ENCODE measurements around the gene ZNF423. TPM values are rescaled to one million over a fixed set of nuclear protein-coding genes. Genes with fewer than 3 reads are reported as not detected.

ZNF423 gene
- polyA plus RNA-seq, 1 of the 3 experiments (the other 2 are of a cell fraction): 1.2 TPM

GRCh38 chr16:49653173-49653570 is 202.7 kb downstream of the ZNF423 start (continued):
- TF ChIP-seq REST (IDR thresholded peaks at IDR 0.05; ENCODE audit: low read depth, low read length): no peak
- no peak for TF ChIP-seq SMC3 (IDR thresholded peaks at IDR 0.05; ENCODE audit: low read depth, low read length)
- no peak for TF ChIP-seq RCOR1 (IDR thresholded peaks at IDR 0.05; ENCODE audit: low read length)
- no peak for TF ChIP-seq FOXJ3 (CRISPR knock-in tag; IDR thresholded peaks at IDR 0.05)

- CTCF ChIA-PET: interaction anchor here (0.8 to 4.1 kb wide), 14 partner anchors 8 to 269 kb away, joined by 3 to 19 read pairs (median 4); no protein-coding TSS in a partner anchor
- Histone ChIP-seq H3K9me3 (no peaks in the 10 kb centered on the region), H3K27me3 (ENCODE audit: insufficient read depth) (no peaks in the 10 kb centered on the region), H2AFZ (ENCODE audit: low read depth) (peak overlapping the region; percentile 82), H3K9me2 (no peaks in the 10 kb centered on the region), H3K79me2 (ENCODE audit: insufficient read depth) (no peaks in the 10 kb centered on the region), H4K20me1 (ENCODE audit: insufficient read depth) (no peaks in the 10 kb centered on the region), H3K36me3 (replicated peaks in 1 of 2; ENCODE audit: control insufficient read depth in 1 of 2, insufficient read depth in 2 of 2, low read length in 1 of 2) (no peaks in the 10 kb centered on the region), H3K27ac (ENCODE audit: low read depth in 2 of 2, low read length in 1 of 2) (peak overlapping the region; percentile 52 to 92; a peak in 3 of 4 replicates), H3K4me1 (ENCODE audit: control insufficient read depth in 1 of 2, insufficient read depth in 2 of 2, low read depth in 1 of 2, low read length in 1 of 2) (peaks cover 6 to 55% of the 10 kb centered on the region in 2 experiments; a peak in 3 of 4 replicates), H3K4me2 (peak overlapping the region; percentile 74), H3F3A (replicated peaks; ENCODE audit: insufficient read depth) (no peaks in the 10 kb centered on the region), H3K9ac (no peak overlapping the region), H3K4me3 (ENCODE audit: low read depth in 2 of 2, low read length in 1 of 2) (peak overlapping the region in 1 of 2 experiments; percentile 51; a peak in 3 of 4 replicates)
- POLR2A ChIA-PET: interaction anchor here (1.0 to 2.6 kb wide), 5 partner anchors 8 to 58 kb away, joined by 3 to 13 read pairs (median 5); no protein-coding TSS in a partner anchor
- 21% methylated on average over 18 of the region's 23 CpGs for WGBS (ENCODE audit: low lambda C conversion rate)
- DNase-seq: no peak
- TF ChIP-seq MEF2A (IDR thresholded peaks at IDR 0.05; ENCODE audit: borderline replicate concordance, low read depth) (no peak), GATA2 (CRISPR knock-in tag; IDR thresholded peaks at IDR 0.05) (peak; percentile 38; the same call in 1 of the 2 replicates), TCF12 (IDR thresholded peaks at IDR 0.05) (peak; percentile 15; the same call in 1 of the 2 replicates)
These were observed 203.3 kb downstream of the ZNF423 start for GRCh38 chr16:49652456-49653172.

GRCh38 chr16:49651996-49652395 is 203.9 kb downstream of the ZNF423 start:
- H3K9me2 ChIP-seq: no peaks in the 10 kb centered on the region
- no peak overlapping the region for H3K9ac ChIP-seq
- DNase-seq: peak; percentile 59
- no peaks in the 10 kb centered on the region for H3K36me3 ChIP-seq (replicated peaks in 1 of 2; ENCODE audit: control insufficient read depth in 1 of 2, insufficient read depth in 2 of 2, low read length in 1 of 2)
- peak overlapping the region; percentile 74 for H3K4me2 ChIP-seq
- no peaks in the 10 kb centered on the region for H3F3A ChIP-seq (replicated peaks; ENCODE audit: insufficient read depth)
- peak in 1 of 2 experiments; percentile 50; a peak in 1 of 4 replicates for TF ChIP-seq EP300 (IDR thresholded peaks at IDR 0.05; ENCODE audit: borderline replicate concordance in 1 of 2, low read depth in 1 of 2, low read length in 1 of 2)
- TF ChIP-seq GABPA (IDR thresholded peaks at IDR 0.05; ENCODE audit: low read depth): no peak
- TF ChIP-seq TEAD4 (IDR thresholded peaks at IDR 0.05; ENCODE audit: borderline replicate concordance, insufficient read depth): no peak
- no peak for TF ChIP-seq SMC3 (IDR thresholded peaks at IDR 0.05; ENCODE audit: low read depth, low read length)
- peak overlapping the region; percentile 82; the same call in 1 of the 2 replicates for H2AFZ ChIP-seq (ENCODE audit: low read depth)
- ChIA-PET POLR2A (interaction anchor here (0.8 to 2.6 kb wide), 5 partner anchors 9 to 57 kb away, joined by 3 to 13 read pairs (median 3); no protein-coding TSS in a partner anchor), CTCF (interaction anchor here (0.7 to 4.1 kb wide), 14 partner anchors 8 to 270 kb away, joined by 3 to 19 read pairs (median 4); no protein-coding TSS in a partner anchor)
- H3K27me3 ChIP-seq (ENCODE audit: insufficient read depth): no peaks in the 10 kb centered on the region
- no peak overlapping the region; a peak in 1 of 4 replicates for H3K4me3 ChIP-seq (ENCODE audit: low read depth in 2 of 2, low read length in 1 of 2)
- 55% methylated on average over 7 of the region's 7 CpGs for WGBS (ENCODE audit: low lambda C conversion rate)
- no peaks in the 10 kb centered on the region for H3K9me3 ChIP-seq
- peaks cover 6 to 49% of the 10 kb centered on the region in 2 experiments; a peak in 3 of 4 replicates for H3K4me1 ChIP-seq (ENCODE audit: control insufficient read depth in 1 of 2, insufficient read depth in 2 of 2, low read depth in 1 of 2, low read length in 1 of 2)
- no peaks in the 10 kb centered on the region for H4K20me1 ChIP-seq (ENCODE audit: insufficient read depth)
- H3K27ac ChIP-seq (ENCODE audit: low read depth in 2 of 2, low read length in 1 of 2): peak overlapping the region; percentile 52 to 92; a peak in 3 of 4 replicates
- H3K79me2 ChIP-seq (ENCODE audit: insufficient read depth): no peaks in the 10 kb centered on the region
